Left lung (tissue), 10 donors: ENCODE measurements around the gene FOXA1. TPM values are rescaled to one million over a fixed set of nuclear protein-coding genes. Genes with fewer than 3 reads are reported as not detected.

ENCODE experiments used
- ATAC-seq: fragments of 200-7000 bp; cut with Tn5 transposase; one replicate; pipeline ENCODE4 v1.9.1; 2020; ENCODE audit warnings: moderate library complexity
- DNase-seq, 4 donors: peaks; one replicate each; pipeline ENCODE4 v3.0.0-alpha.2; 2013 to 2020
- H3K27ac ChIP-seq, 2 donors: fragments of 200-600 bp; sonication (generic) in 1 of 2; one replicate each; pipeline versions ENCODE4 v1.5.0 to v1.8.0; 2020 to 2021
- H3K27me3 ChIP-seq, 2 donors: fragments of 200-600 bp; sonication (generic) in 1 of 2; one replicate each; pipeline versions ENCODE4 v1.5.0 to v1.8.0; 2020 to 2021
- H3K36me3 ChIP-seq, 2 donors: fragments of 200-600 bp; sonication (generic) in 1 of 2; one replicate each; pipeline versions ENCODE4 v1.5.0 to v1.8.0; 2020 to 2021
- H3K4me1 ChIP-seq, 2 donors: fragments of 200-600 bp; one replicate each; pipeline ENCODE4 v1.8.0; 2021
- H3K4me3 ChIP-seq, 2 donors: fragments of 200-600 bp; sonication (generic) in 1 of 2; one replicate each; pipeline versions ENCODE4 v1.5.0 to v1.8.0; 2020 to 2021; ENCODE audit warnings: mild to moderate bottlenecking in 1 of 2
- H3K9me3 ChIP-seq, 2 donors: fragments of 200-600 bp; sonication (generic) in 1 of 2; one replicate each; pipeline versions ENCODE4 v1.5.0 to v1.8.0; 2020 to 2021
- intact Hi-C, 2 donors: fragments of 100-400 bp; cut with DNase I; formaldehyde crosslinking; loops; one replicate each; pipeline versions ENCODE4 v1.11.2 to v1.14.2; 2022
- polyA plus RNA-seq, 6 donors: library from polyadenylated mRNA; unstranded; fragments of 120-200 nt; gene quantifications; one replicate each; pipeline ENCODE4 v1.2.1, GENCODE V29; 2013; ENCODE audit not compliant: insufficient read length in 6 of 6
- total RNA-seq, 2 donors: library from RNA; stranded (reverse); fragmentation: NEBNext Ultra II Directional; extraction: Animal tissue kit (Norgen Biotek cat#: 25700); gene quantifications; one replicate each; pipeline ENCODE4 v1.2.1, GENCODE V29; 2021
- TF ChIP-seq, protein P1 (sequence below), 2 donors: fragments of 200-600 bp; sonication (generic) in 1 of 2; IDR thresholded peaks; one replicate each; pipeline versions ENCODE4 v1.5.0 to v1.8.0; 2021; ENCODE audit warnings: antibody characterized with exemption in 2 of 2
- donor health status: DM: no; HTN: yes; CAD: no.
- donor health status: DM: no; HTN: no; CAD: no.

The FOXA1 gene
- total and polyA plus RNA-seq, 8 donors, result 30.2 to 52.9 (median 41.8) TPM

DNA sequence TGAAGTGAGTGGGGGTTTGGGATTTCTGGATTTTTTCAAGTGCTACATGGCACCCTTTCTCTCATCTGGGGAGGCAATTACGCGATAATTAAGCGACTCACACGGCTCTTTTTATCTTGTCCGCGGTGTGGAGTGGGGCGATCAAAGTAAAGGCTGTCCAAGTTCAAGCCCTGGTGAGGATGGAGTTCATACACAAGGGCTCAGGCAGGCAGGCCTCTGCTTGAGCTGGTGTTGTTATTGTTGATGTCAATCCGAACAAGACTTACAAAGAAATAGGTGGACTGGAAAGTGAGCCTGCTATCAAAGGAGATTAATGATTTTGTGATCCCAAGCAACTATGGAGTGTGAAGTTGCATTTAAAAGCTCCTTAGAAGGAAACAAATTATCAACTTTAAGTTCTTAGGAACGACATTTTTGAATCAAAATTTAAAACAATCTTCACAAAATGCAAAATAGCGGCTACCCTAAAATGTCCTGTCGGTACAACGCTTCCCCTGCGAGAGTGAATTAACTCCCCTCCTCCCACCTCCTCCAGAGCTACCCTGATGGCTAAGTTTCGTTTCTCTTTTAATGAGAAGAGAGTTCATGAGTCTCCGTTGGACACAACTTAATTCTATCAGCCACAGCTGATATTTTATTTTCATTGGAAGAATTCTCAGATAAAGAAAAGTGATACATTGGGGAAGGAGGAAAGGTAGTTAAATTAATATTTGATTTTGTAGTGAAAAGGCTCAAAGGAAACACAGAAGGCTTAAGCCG lies 5.9 kb downstream of the FOXA1 start:
- H3K9me3 ChIP-seq, result no peaks in the 10 kb centered on the region
- TF ChIP-seq, protein P1, sequence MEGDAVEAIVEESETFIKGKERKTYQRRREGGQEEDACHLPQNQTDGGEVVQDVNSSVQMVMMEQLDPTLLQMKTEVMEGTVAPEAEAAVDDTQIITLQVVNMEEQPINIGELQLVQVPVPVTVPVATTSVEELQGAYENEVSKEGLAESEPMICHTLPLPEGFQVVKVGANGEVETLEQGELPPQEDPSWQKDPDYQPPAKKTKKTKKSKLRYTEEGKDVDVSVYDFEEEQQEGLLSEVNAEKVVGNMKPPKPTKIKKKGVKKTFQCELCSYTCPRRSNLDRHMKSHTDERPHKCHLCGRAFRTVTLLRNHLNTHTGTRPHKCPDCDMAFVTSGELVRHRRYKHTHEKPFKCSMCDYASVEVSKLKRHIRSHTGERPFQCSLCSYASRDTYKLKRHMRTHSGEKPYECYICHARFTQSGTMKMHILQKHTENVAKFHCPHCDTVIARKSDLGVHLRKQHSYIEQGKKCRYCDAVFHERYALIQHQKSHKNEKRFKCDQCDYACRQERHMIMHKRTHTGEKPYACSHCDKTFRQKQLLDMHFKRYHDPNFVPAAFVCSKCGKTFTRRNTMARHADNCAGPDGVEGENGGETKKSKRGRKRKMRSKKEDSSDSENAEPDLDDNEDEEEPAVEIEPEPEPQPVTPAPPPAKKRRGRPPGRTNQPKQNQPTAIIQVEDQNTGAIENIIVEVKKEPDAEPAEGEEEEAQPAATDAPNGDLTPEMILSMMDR (IDR thresholded peaks at IDR 0.05), result no peak
- H3K4me1 ChIP-seq, result peaks cover 0 to 3% of the 10 kb centered on the region in 2 donors
- DNase-seq (peak in 2 of 4 donors; percentile 19 to 42), ATAC-seq (no peak)
- no peaks in the 10 kb centered on the region for H3K36me3 ChIP-seq
- peak overlapping the region in 1 of 2 donors; percentile 43 for H3K4me3 ChIP-seq
- intact Hi-C loops, result no loop called here
- peak overlapping the region; percentile 71 to 72 for H3K27ac ChIP-seq
- H3K27me3 ChIP-seq, result peaks cover 95 to 100% of the 10 kb centered on the region in 2 donors

DNA sequence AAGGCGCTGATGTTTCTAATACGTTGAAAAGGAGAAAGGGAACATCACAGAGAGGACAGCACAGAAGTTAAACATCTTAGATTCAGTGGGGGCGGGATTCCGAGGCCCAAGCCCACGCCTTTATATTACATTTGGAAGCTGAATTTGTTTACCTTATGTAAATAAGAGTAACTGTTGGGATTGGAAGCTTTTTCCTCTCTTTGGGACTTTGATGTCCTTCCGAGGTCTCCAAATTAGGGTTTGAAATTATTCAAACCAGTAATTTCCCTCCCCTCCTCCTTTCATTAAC lies 6.4 kb downstream of the FOXA1 start:
- no peaks in the 10 kb centered on the region for H3K36me3 ChIP-seq
- DNase-seq, result no peak
- H3K4me3 ChIP-seq, result peak overlapping the region in 1 of 2 donors; percentile 43
- peaks cover 95 to 100% of the 10 kb centered on the region in 2 donors for H3K27me3 ChIP-seq
- no peaks in the 10 kb centered on the region for H3K9me3 ChIP-seq
- ATAC-seq, result no peak
- peak overlapping the region; percentile 71 to 72 for H3K27ac ChIP-seq
- intact Hi-C loops, result no loop called here
- TF ChIP-seq, protein P1 (IDR thresholded peaks at IDR 0.05), result no peak
- H3K4me1 ChIP-seq, result peaks cover 0 to 4% of the 10 kb centered on the region in 2 donors

DNA sequence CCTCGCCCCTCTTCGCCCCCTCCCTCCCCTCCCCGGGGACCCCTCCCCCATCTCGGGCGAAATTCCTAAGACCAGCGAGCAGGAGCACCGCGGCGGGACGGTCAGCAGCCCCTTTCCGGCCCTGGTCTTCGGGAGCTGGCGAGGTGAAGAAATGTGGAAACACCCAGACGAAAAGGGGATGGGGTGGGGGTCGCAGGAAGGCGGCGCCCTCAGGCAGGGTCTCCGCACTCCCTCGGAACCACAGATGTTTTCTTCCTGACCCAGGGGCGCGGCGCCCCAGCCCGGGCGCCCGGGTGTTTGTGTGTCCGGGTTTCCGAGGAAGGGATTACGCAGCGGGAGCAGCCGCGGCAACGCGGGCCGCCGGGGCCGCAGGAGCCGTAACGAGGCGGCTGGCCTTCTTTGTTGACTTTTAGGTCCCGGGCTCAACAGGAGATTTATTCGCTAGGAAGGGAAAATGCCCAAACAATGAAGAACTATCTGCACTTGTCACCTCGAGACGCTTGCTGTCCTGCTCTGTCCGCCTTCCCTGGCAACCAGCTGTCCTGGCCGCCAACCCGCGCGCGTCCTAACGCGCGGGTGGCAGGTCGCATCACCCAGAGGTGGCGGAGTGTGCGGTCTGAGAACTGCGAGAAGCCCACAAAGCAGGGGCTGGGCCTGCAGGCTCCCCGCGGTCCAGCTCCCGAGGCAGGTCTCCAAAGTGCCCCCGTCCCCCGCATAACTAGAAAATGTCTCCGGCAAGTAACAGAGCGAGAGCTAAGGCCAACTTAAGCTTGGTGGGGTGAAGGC lies 7.0 kb downstream of the FOXA1 start:
- Histone ChIP-seq H3K4me3 (peak overlapping the region in 1 of 2 donors; percentile 43), H3K36me3 (no peaks in the 10 kb centered on the region), H3K27ac (peak overlapping the region; percentile 71 to 72), H3K4me1 (peaks cover 0 to 5% of the 10 kb centered on the region in 2 donors), H3K9me3 (no peaks in the 10 kb centered on the region), H3K27me3 (peaks cover 94 to 99% of the 10 kb centered on the region in 2 donors)
- intact Hi-C loops, result no loop called here
- peak in 2 of 4 donors; percentile 40 to 41 for DNase-seq
- TF ChIP-seq, protein P1 (IDR thresholded peaks at IDR 0.05), result no peak
- ATAC-seq, result no peak

DNA sequence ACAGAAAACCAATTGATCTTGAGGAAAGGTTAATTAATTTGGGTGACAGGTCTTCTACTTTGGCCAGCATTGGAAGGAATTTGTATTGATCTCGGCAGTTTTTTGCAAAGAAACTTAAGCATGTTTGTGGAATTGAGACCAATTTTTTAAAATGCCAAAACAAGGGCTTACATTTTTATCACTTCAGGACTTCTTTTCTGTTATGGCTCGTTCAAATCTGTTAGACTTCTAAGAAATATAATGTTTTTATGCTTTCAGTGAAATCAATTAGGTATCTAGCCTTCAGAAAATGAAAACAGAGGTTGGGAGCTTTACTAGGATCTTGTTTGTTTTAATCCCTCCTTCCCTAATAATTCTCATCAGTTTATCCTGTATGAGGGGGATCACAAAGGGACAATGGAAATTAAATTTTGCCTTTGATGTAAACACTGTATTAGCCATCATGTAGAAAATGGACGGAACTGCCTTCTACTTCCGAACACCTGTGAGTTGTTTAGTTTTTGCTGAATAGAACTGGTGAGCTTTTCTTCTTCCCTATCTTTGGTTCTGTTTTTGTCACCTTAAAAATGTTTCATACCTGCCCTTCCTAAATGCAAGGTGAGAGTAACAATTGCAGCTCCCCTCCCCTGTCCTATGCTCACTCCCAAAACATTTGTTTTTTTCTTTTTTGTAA lies 7.8 kb downstream of the FOXA1 start:
- Histone ChIP-seq H3K27me3 (peaks cover 93 to 98% of the 10 kb centered on the region in 2 donors), H3K4me3 (peak overlapping the region in 1 of 2 donors; percentile 43), H3K4me1 (peaks cover 0 to 5% of the 10 kb centered on the region in 2 donors), H3K27ac (peak overlapping the region; percentile 71 to 72), H3K36me3 (no peaks in the 10 kb centered on the region), H3K9me3 (no peaks in the 10 kb centered on the region)
- TF ChIP-seq, protein P1 (IDR thresholded peaks at IDR 0.05), result no peak
- DNase-seq (peak in 2 of 4 donors; percentile 10 to 37), ATAC-seq (no peak)
- intact Hi-C loops, result no loop called here

DNA sequence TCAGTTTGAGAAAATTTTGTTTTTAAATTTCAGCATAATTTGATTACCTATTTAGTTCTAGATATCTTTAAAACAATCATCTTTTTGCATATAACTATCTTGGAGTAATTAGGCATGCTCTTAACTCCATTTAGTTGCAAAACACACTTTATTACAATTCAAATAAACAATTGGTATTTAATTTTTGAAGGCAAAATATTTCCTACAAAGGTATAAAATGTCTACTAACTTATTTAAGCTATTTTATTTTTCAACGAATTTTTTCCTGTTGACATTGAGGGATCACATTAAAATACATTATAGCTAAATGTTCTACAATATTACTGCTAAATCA lies 8.3 kb downstream of the FOXA1 start:
- no peaks in the 10 kb centered on the region for H3K36me3 ChIP-seq
- no peak overlapping the region for H3K4me3 ChIP-seq
- intact Hi-C loops, result no loop called here
- no peak for DNase-seq
- H3K9me3 ChIP-seq, result no peaks in the 10 kb centered on the region
- peaks cover 0 to 5% of the 10 kb centered on the region in 2 donors for H3K4me1 ChIP-seq
- no peak for ATAC-seq
- peak overlapping the region; percentile 71 to 79 for H3K27ac ChIP-seq
- TF ChIP-seq, protein P1 (IDR thresholded peaks at IDR 0.05), result no peak
- H3K27me3 ChIP-seq, result peaks cover 88 to 95% of the 10 kb centered on the region in 2 donors
